GM23338 (cell line): ENCODE results near the gene SPRYD7. TPM values are rescaled to one million over a fixed set of nuclear protein-coding genes. Genes with fewer than 3 reads are reported as not detected.

Experiments
- ATAC-seq: fragments of 200-7000 bp; cut with Tn5 transposase; 3 replicates; pipeline ENCODE4 v1.9.1; 2020
- DNase-seq: peaks from one replicate; pipeline ENCODE4 v3.0.0-alpha.2; 2015; ENCODE audit warnings: low spot score
- H2AFZ ChIP-seq: fragments of 200-600 bp; sonication (generic); 2 replicates; pipeline ENCODE4 v1.8.0; 2016; ENCODE audit warnings: antibody characterized with exemption, mild to moderate bottlenecking, moderate library complexity
- H3F3A ChIP-seq: fragments of 200-600 bp; sonication (generic); replicated peaks from 2 replicates; pipeline ENCODE4 v1.8.0; 2017; ENCODE audit warnings: antibody characterized with exemption, mixed run types, low read depth
- H3K27ac ChIP-seq: fragments of 200-600 bp; sonication (generic); 2 replicates; pipeline ENCODE4 v1.6.1; 2016; ENCODE audit warnings: low read depth
- H3K27me3 ChIP-seq: fragments of 200-600 bp; sonication (generic); 2 replicates; pipeline ENCODE4 v1.8.0; 2016; ENCODE audit warnings: mild to moderate bottlenecking, mixed run types, moderate library complexity; ENCODE audit not compliant: insufficient read depth
- H3K36me3 ChIP-seq: fragments of 200-600 bp; sonication (generic); 2 replicates; pipeline ENCODE4 v1.8.0; 2016; ENCODE audit warnings: mild to moderate bottlenecking; ENCODE audit not compliant: insufficient read depth
- H3K4me1 ChIP-seq: fragments of 200-600 bp; sonication (generic); 2 replicates; pipeline ENCODE4 v1.8.0; 2016; ENCODE audit warnings: mild to moderate bottlenecking, moderate library complexity; ENCODE audit not compliant: insufficient read depth
- H3K4me2 ChIP-seq: fragments of 200-600 bp; sonication (generic); 2 replicates; pipeline ENCODE4 v1.7.1; 2017; ENCODE audit warnings: mixed run types
- H3K4me3 ChIP-seq: fragments of 200-600 bp; sonication (generic); 2 replicates; pipeline ENCODE4 v1.6.1; 2016; ENCODE audit warnings: mixed run types
- H3K79me2 ChIP-seq: fragments of 200-600 bp; sonication (generic); replicated peaks from 2 replicates; pipeline ENCODE4 v1.8.0; 2017; ENCODE audit warnings: mild to moderate bottlenecking; ENCODE audit not compliant: insufficient read depth
- H3K9me2 ChIP-seq: fragments of 200-600 bp; sonication (generic); 2 replicates; pipeline ENCODE4 v1.8.0; 2017; ENCODE audit not compliant: insufficient read depth
- H4K20me1 ChIP-seq: fragments of 200-600 bp; sonication (generic); replicated peaks from 2 replicates; pipeline ENCODE4 v1.8.0; 2017; ENCODE audit warnings: mild to moderate bottlenecking; ENCODE audit not compliant: insufficient read depth
- H3K27ac Mint-ChIP-seq: 2 replicates; pipeline ENCODE4 v1.8.0; 2020; ENCODE audit warnings: inconsistent platforms, mild to moderate bottlenecking, moderate library complexity, mixed read lengths
- H3K27me3 Mint-ChIP-seq: 3 replicates; pipeline ENCODE4 v1.8.0; 2022; ENCODE audit warnings: low read depth, mild to moderate bottlenecking, moderate library complexity, mixed read lengths, inconsistent platforms; ENCODE audit not compliant: insufficient read depth, poor library complexity
- H3K36me3 Mint-ChIP-seq: 3 replicates; pipeline ENCODE4 v1.8.0; 2021; ENCODE audit warnings: low read depth, mild to moderate bottlenecking, inconsistent platforms, moderate library complexity, mixed read lengths
- H3K4me1 Mint-ChIP-seq: 3 replicates; pipeline ENCODE4 v1.8.0; 2020; ENCODE audit warnings: mild to moderate bottlenecking, inconsistent platforms, mixed read lengths
- H3K4me3 Mint-ChIP-seq: 3 replicates; pipeline ENCODE4 v1.8.0; 2021; ENCODE audit warnings: moderate library complexity, mild to moderate bottlenecking, inconsistent platforms, mixed read lengths
- H3K9me3 Mint-ChIP-seq: 3 replicates; pipeline ENCODE4 v1.8.0; 2020; ENCODE audit warnings: moderate library complexity, mild to moderate bottlenecking, inconsistent platforms, mixed read lengths
- CREB1 ChIP-seq: fragments of 250-450 bp; sonication (Bioruptor Pico); IDR thresholded peaks from 2 replicates; pipeline ENCODE4 v1.5.0; 2020; ENCODE audit warnings: low read depth, mild to moderate bottlenecking, moderate library complexity
- CTCF ChIP-seq, 2 experiments: fragments of 200-600 bp in 1 of 2; sonication (generic) in 1 of 2; conservative IDR thresholded peaks; 2 replicates each; pipeline versions ENCODE4 v1.5.1 to v1.6.1; 2016 to 2017; ENCODE audit warnings: antibody characterized with exemption in 2 of 2, low read depth in 2 of 2, mild to moderate bottlenecking in 2 of 2, moderate library complexity in 1 of 2
- EZH2 ChIP-seq: fragments of 200-600 bp; sonication (generic); IDR thresholded peaks from one replicate; pipeline ENCODE4 v1.8.0; 2017; ENCODE audit warnings: antibody characterized with exemption, mild to moderate bottlenecking, low read depth; ENCODE audit not compliant: unreplicated experiment
- EZH2phosphoT487 ChIP-seq: fragments of 200-600 bp; sonication (generic); IDR thresholded peaks from one replicate; pipeline ENCODE4 v1.8.1; 2018; ENCODE audit warnings: antibody characterized with exemption; ENCODE audit not compliant: unreplicated experiment
- JUNB ChIP-seq: IDR thresholded peaks from one replicate; pipeline ENCODE4 v1.6.1; 2016; ENCODE audit warnings: antibody characterized with exemption; ENCODE audit not compliant: unreplicated experiment
- NANOG ChIP-seq: IDR thresholded peaks from 2 replicates; pipeline ENCODE4 v1.6.1; 2016; ENCODE audit warnings: antibody characterized with exemption, borderline replicate concordance
- STAT1 ChIP-seq: IDR thresholded peaks from one replicate; pipeline ENCODE4 v1.6.1; 2016; ENCODE audit warnings: antibody characterized with exemption; ENCODE audit not compliant: unreplicated experiment
- ZNF114 ChIP-seq: fragments of 250-450 bp; sonication (Bioruptor Pico); IDR thresholded peaks from 2 replicates; pipeline ENCODE4 v1.5.0; 2020; ENCODE audit warnings: mild to moderate bottlenecking, moderate library complexity
- ZNF331 ChIP-seq: fragments of 250-450 bp; sonication (Bioruptor Pico); IDR thresholded peaks from 2 replicates; pipeline ENCODE4 v1.5.0; 2020; ENCODE audit warnings: low read depth, mild to moderate bottlenecking, moderate library complexity
- polyA plus RNA-seq: library from polyadenylated mRNA; unstranded; fragments of >200 nt; fragmentation: Nextera tagmentation; extraction: Ambion mirVana; gene quantifications from 2 replicates; pipeline ENCODE4 v1.2.1, GENCODE V29; 2016
- total RNA-seq: library from RNA; depleted of rRNA; stranded (reverse); fragments of >200 nt; shearing (Covaris generic); gene quantifications from 2 replicates; pipeline ENCODE4 v1.2.3, GENCODE V29; 2014
- TF ChIP-seq, protein P1 (sequence below): IDR thresholded peaks from one replicate; pipeline ENCODE4 v1.6.1; 2018; ENCODE audit warnings: antibody characterized with exemption; ENCODE audit not compliant: unreplicated experiment
- TF ChIP-seq, protein P2 (sequence below): IDR thresholded peaks from 2 replicates; pipeline ENCODE4 v1.6.1; 2016; ENCODE audit warnings: antibody characterized with exemption

SPRYD7 gene
- total and polyA plus RNA-seq, 2 experiments from 2014 or later: 2.9 to 7.4 TPM

DNA sequence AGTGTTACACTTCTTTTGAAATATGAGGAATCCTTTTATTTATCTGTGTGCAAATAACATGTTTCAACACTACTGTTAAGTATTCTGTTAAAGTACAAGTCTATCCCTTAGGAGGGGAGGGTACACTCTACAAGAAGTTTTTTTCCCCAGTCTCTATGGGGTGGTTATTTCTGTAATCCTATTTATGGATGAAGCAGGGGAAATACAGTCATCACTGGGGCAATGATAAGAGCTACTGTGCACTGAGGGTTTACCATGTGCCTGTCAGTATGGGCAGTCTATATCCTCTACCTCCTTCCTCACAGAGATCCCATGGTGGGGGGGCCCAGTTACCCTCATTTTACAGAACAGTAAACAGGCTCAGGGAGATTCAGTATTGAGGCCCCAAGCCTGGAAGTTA lies 44.1 kb upstream of the SPRYD7 start:
- H3K4me1 ChIP-seq: no peaks in the 10 kb centered on the region
- peaks cover 10% of the 10 kb centered on the region for H3K27me3 Mint-ChIP-seq
- TF ChIP-seq, protein P1, sequence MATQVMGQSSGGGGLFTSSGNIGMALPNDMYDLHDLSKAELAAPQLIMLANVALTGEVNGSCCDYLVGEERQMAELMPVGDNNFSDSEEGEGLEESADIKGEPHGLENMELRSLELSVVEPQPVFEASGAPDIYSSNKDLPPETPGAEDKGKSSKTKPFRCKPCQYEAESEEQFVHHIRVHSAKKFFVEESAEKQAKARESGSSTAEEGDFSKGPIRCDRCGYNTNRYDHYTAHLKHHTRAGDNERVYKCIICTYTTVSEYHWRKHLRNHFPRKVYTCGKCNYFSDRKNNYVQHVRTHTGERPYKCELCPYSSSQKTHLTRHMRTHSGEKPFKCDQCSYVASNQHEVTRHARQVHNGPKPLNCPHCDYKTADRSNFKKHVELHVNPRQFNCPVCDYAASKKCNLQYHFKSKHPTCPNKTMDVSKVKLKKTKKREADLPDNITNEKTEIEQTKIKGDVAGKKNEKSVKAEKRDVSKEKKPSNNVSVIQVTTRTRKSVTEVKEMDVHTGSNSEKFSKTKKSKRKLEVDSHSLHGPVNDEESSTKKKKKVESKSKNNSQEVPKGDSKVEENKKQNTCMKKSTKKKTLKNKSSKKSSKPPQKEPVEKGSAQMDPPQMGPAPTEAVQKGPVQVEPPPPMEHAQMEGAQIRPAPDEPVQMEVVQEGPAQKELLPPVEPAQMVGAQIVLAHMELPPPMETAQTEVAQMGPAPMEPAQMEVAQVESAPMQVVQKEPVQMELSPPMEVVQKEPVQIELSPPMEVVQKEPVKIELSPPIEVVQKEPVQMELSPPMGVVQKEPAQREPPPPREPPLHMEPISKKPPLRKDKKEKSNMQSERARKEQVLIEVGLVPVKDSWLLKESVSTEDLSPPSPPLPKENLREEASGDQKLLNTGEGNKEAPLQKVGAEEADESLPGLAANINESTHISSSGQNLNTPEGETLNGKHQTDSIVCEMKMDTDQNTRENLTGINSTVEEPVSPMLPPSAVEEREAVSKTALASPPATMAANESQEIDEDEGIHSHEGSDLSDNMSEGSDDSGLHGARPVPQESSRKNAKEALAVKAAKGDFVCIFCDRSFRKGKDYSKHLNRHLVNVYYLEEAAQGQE: no peak
- TF ChIP-seq ZNF114 (CRISPR knock-in tag) (no peak), EZH2phosphoT487 (no peak), STAT1 (no peak), EZH2 (no peak), NANOG (no peak)
- TF ChIP-seq, protein P2, sequence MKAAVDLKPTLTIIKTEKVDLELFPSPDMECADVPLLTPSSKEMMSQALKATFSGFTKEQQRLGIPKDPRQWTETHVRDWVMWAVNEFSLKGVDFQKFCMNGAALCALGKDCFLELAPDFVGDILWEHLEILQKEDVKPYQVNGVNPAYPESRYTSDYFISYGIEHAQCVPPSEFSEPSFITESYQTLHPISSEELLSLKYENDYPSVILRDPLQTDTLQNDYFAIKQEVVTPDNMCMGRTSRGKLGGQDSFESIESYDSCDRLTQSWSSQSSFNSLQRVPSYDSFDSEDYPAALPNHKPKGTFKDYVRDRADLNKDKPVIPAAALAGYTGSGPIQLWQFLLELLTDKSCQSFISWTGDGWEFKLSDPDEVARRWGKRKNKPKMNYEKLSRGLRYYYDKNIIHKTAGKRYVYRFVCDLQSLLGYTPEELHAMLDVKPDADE: no peak

DNA sequence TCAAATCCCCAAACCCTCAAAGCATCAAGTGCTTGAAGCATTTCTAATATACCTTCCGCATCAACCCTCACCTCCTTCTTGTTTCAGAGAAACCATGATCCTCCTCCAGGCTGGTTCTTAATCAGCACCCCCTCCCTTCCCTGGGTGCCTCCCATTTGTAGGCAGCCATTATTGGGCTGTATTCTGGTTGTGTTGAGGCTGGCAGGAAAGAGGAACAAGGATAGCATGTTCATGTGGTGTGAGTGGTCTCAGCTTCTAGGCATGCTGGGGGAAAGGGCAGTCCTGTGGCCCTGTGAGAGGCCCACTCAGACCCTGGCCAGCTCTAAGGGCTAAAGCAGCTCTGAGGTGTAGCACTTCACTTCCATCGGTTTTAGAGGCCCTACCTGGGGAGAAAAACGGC lies 41.9 kb upstream of the SPRYD7 start:
- H3K36me3 Mint-ChIP-seq: no peaks in the 10 kb centered on the region
- H3K4me2 ChIP-seq: no peak overlapping the region
- H3K27me3 ChIP-seq: no peaks in the 10 kb centered on the region
- no peaks in the 10 kb centered on the region; the same call in 2 of the 3 replicates for H3K4me1 Mint-ChIP-seq
- H3K4me1 ChIP-seq: no peaks in the 10 kb centered on the region
- no peaks in the 10 kb centered on the region for H4K20me1 ChIP-seq
- H3K9me2 ChIP-seq: no peaks in the 10 kb centered on the region
- H3K79me2 ChIP-seq: no peaks in the 10 kb centered on the region
- H3K9me3 Mint-ChIP-seq: no peaks in the 10 kb centered on the region
- no peak overlapping the region for H3K4me3 Mint-ChIP-seq
- peak overlapping the region; percentile 72 for H2AFZ ChIP-seq
- H3K27ac Mint-ChIP-seq: no peak overlapping the region
- H3F3A ChIP-seq: no peaks in the 10 kb centered on the region
- no peak for ATAC-seq
- H3K27me3 Mint-ChIP-seq: peaks cover 8% of the 10 kb centered on the region
- H3K4me3 ChIP-seq: no peak overlapping the region
- H3K36me3 ChIP-seq: no peaks in the 10 kb centered on the region
- no peak for DNase-seq
- no peak overlapping the region for H3K27ac ChIP-seq
- TF ChIP-seq STAT1: no peak
- no peak for TF ChIP-seq EZH2
- TF ChIP-seq NANOG: no peak
- TF ChIP-seq EZH2phosphoT487: no peak
- TF ChIP-seq CTCF (conservative IDR thresholded peaks at IDR 0.05; ENCODE audit: low read depth in 2 of 2): no peak
- no peak for TF ChIP-seq ZNF331
- TF ChIP-seq ZNF114 (CRISPR knock-in tag): no peak
- TF ChIP-seq, protein P2: no peak
- no peak for TF ChIP-seq CREB1 (CRISPR knock-in tag)
- TF ChIP-seq JUNB: no peak

More for the DNA sequence above, 44.1 kb upstream of the SPRYD7 start:
- H3K27ac ChIP-seq: no peak overlapping the region
- Mint-ChIP-seq H3K27ac (no peak overlapping the region), H3K36me3 (no peaks in the 10 kb centered on the region), H3K9me3 (no peaks in the 10 kb centered on the region), H3K4me1 (no peaks in the 10 kb centered on the region; the same call in 2 of the 3 replicates), H3K4me3 (no peak overlapping the region)
- H3K9me2 ChIP-seq: no peaks in the 10 kb centered on the region
- no peak overlapping the region for H2AFZ ChIP-seq
- H3K36me3 ChIP-seq: no peaks in the 10 kb centered on the region
- H3K4me3 ChIP-seq: no peak overlapping the region
- no peak for DNase-seq
- no peaks in the 10 kb centered on the region for H3K27me3 ChIP-seq
- H4K20me1 ChIP-seq: no peaks in the 10 kb centered on the region
- no peaks in the 10 kb centered on the region for H3K79me2 ChIP-seq
- no peak for ATAC-seq
- H3F3A ChIP-seq: no peaks in the 10 kb centered on the region
- no peak overlapping the region for H3K4me2 ChIP-seq
